Activated naive CD8-positive, alpha-beta T cell treated with anti-CD3 and anti-CD28 coated beads for 36 hours (primary cell): Measurements from ENCODE around the gene PSMG4. TPM values are rescaled to one million over a fixed set of nuclear protein-coding genes. Genes with fewer than 3 reads are reported as not detected.
"Not testable (repeated sequence)": the region's sequence is repeated elsewhere in the genome, so short reads cannot be mapped to it uniquely, and the experiment has no call there.

ENCODE experiments used
- DNase-seq: peaks from one replicate; pipeline ENCODE4 v3.0.0; 2021
- H3K27ac Mint-ChIP-seq: one replicate; pipeline ENCODE4 v1.8.0; 2022; ENCODE audit warnings: mild to moderate bottlenecking, moderate library complexity, mixed read lengths
- H3K27me3 Mint-ChIP-seq: one replicate; pipeline ENCODE4 v1.8.0; 2022; ENCODE audit warnings: mild to moderate bottlenecking, mixed read lengths
- H3K36me3 Mint-ChIP-seq: one replicate; pipeline ENCODE4 v1.8.0; 2021; ENCODE audit warnings: mild to moderate bottlenecking, mixed read lengths
- H3K4me1 Mint-ChIP-seq: one replicate; pipeline ENCODE4 v1.8.0; 2021; ENCODE audit warnings: mixed read lengths
- H3K4me3 Mint-ChIP-seq: one replicate; pipeline ENCODE4 v1.8.0; 2022; ENCODE audit warnings: mild to moderate bottlenecking, moderate library complexity, mixed read lengths
- H3K9me3 Mint-ChIP-seq: one replicate; pipeline ENCODE4 v1.8.0; 2022; ENCODE audit warnings: mixed read lengths
- total RNA-seq, 2 experiments: library from RNA; stranded (reverse); gene quantifications; one replicate each; pipeline ENCODE4 v1.2.3, GENCODE V29; 2021

Gene PSMG4
- total RNA-seq, 2 experiments from 2014 or later: 36.4 to 38.1 TPM

- Mint-ChIP-seq H3K27ac (no peak overlapping the region), H3K4me3 (no peak overlapping the region), H3K27me3 (peaks cover 67% of the 10 kb centered on the region), H3K9me3 (no peaks in the 10 kb centered on the region), H3K36me3 (no peaks in the 10 kb centered on the region), H3K4me1 (no peaks in the 10 kb centered on the region)
- no peak for DNase-seq
Measured at GRCh38 chr6:3237761-3238662, 20.7 kb upstream of the PSMG4 start.

- H3K36me3 Mint-ChIP-seq: no peaks in the 10 kb centered on the region
Measured at GRCh38 chr6:3239110-3239830, 19.5 kb upstream of the PSMG4 start.

GRCh38 chr6:3240595-3240994, 18.2 kb upstream of the PSMG4 start:
- Mint-ChIP-seq H3K36me3 (no peaks in the 10 kb centered on the region), H3K4me3 (no peak overlapping the region), H3K4me1 (no peaks in the 10 kb centered on the region), H3K27me3 (peaks cover 47% of the 10 kb centered on the region), H3K9me3 (no peaks in the 10 kb centered on the region), H3K27ac (no peak overlapping the region)
- no peak for DNase-seq

More at GRCh38 chr6:3239110-3239830, 19.5 kb upstream of the PSMG4 start:
- no peak overlapping the region for H3K4me3 Mint-ChIP-seq
- H3K9me3 Mint-ChIP-seq: no peaks in the 10 kb centered on the region
- DNase-seq: no peak
- H3K27ac Mint-ChIP-seq: no peak overlapping the region
- H3K27me3 Mint-ChIP-seq: peaks cover 59% of the 10 kb centered on the region
- no peaks in the 10 kb centered on the region for H3K4me1 Mint-ChIP-seq

- not testable (repeated sequence) for H3K36me3 Mint-ChIP-seq, H3K4me1 Mint-ChIP-seq, H3K9me3 Mint-ChIP-seq, DNase-seq, H3K4me3 Mint-ChIP-seq, H3K27ac Mint-ChIP-seq
- H3K27me3 Mint-ChIP-seq: peaks cover 36% of the 10 kb centered on the region
Measured at GRCh38 chr6:3241745-3242144, 17.0 kb upstream of the PSMG4 start.

GRCh38 chr6:3242768-3243167, 16.0 kb upstream of the PSMG4 start:
- H3K9me3 Mint-ChIP-seq: no peaks in the 10 kb centered on the region
- H3K27me3 Mint-ChIP-seq: peaks cover 36% of the 10 kb centered on the region
- no peaks in the 10 kb centered on the region for H3K36me3 Mint-ChIP-seq
- DNase-seq: no peak
- H3K4me1 Mint-ChIP-seq: no peaks in the 10 kb centered on the region
- no peak overlapping the region for H3K27ac Mint-ChIP-seq
- no peak overlapping the region for H3K4me3 Mint-ChIP-seq

GRCh38 chr6:3244003-3244831, 14.5 kb upstream of the PSMG4 start:
- H3K27me3 Mint-ChIP-seq: peaks cover 36% of the 10 kb centered on the region
- H3K36me3 Mint-ChIP-seq: no peaks in the 10 kb centered on the region

GRCh38 chr6:3244832-3245161, 13.9 kb upstream of the PSMG4 start:
- DNase-seq, H3K4me3 Mint-ChIP-seq, H3K36me3 Mint-ChIP-seq, H3K27ac Mint-ChIP-seq, H3K4me1 Mint-ChIP-seq, H3K9me3 Mint-ChIP-seq: not testable (repeated sequence)
- H3K27me3 Mint-ChIP-seq: peaks cover 36% of the 10 kb centered on the region

More at GRCh38 chr6:3244003-3244831, 14.5 kb upstream of the PSMG4 start:
- H3K4me1 Mint-ChIP-seq: peaks cover 3% of the 10 kb centered on the region
- DNase-seq: no peak
- no peak overlapping the region for H3K4me3 Mint-ChIP-seq
- no peaks in the 10 kb centered on the region for H3K9me3 Mint-ChIP-seq
- no peak overlapping the region for H3K27ac Mint-ChIP-seq

GRCh38 chr6:3245216-3245615, 13.5 kb upstream of the PSMG4 start:
- no peak for DNase-seq
- H3K27ac Mint-ChIP-seq: no peak overlapping the region
- H3K4me3 Mint-ChIP-seq: no peak overlapping the region
- peaks cover 3% of the 10 kb centered on the region for H3K4me1 Mint-ChIP-seq
- H3K27me3 Mint-ChIP-seq: peaks cover 36% of the 10 kb centered on the region
- no peaks in the 10 kb centered on the region for H3K36me3 Mint-ChIP-seq
- H3K9me3 Mint-ChIP-seq: no peaks in the 10 kb centered on the region

GRCh38 chr6:3247255-3248146, 11.2 kb upstream of the PSMG4 start:
- Mint-ChIP-seq H3K27me3 (peaks cover 44% of the 10 kb centered on the region), H3K9me3 (no peaks in the 10 kb centered on the region), H3K4me1 (peaks cover 7% of the 10 kb centered on the region), H3K4me3 (no peak overlapping the region), H3K36me3 (no peaks in the 10 kb centered on the region), H3K27ac (no peak overlapping the region)
- no peak for DNase-seq

- H3K27ac Mint-ChIP-seq: no peak overlapping the region
- H3K36me3 Mint-ChIP-seq: no peaks in the 10 kb centered on the region
- DNase-seq: no peak
- peaks cover 4% of the 10 kb centered on the region for H3K9me3 Mint-ChIP-seq
- no peak overlapping the region for H3K4me3 Mint-ChIP-seq
- H3K27me3 Mint-ChIP-seq: peaks cover 38% of the 10 kb centered on the region
- peaks cover 7% of the 10 kb centered on the region for H3K4me1 Mint-ChIP-seq
Measured at GRCh38 chr6:3249821-3250220, 8.9 kb upstream of the PSMG4 start.

- H3K36me3 Mint-ChIP-seq: no peaks in the 10 kb centered on the region
- no peak overlapping the region for H3K4me3 Mint-ChIP-seq
- no peak for DNase-seq
- peaks cover 38% of the 10 kb centered on the region for H3K27me3 Mint-ChIP-seq
- H3K9me3 Mint-ChIP-seq: peaks cover 4% of the 10 kb centered on the region
- H3K4me1 Mint-ChIP-seq: peaks cover 7% of the 10 kb centered on the region
- H3K27ac Mint-ChIP-seq: no peak overlapping the region
Measured at GRCh38 chr6:3250231-3250675, 8.5 kb upstream of the PSMG4 start.

- H3K4me3 Mint-ChIP-seq: no peak overlapping the region
- H3K27ac Mint-ChIP-seq: no peak overlapping the region
- H3K27me3 Mint-ChIP-seq: peaks cover 38% of the 10 kb centered on the region
- no peaks in the 10 kb centered on the region for H3K36me3 Mint-ChIP-seq
- DNase-seq: peak; percentile 78
- peaks cover 4% of the 10 kb centered on the region for H3K9me3 Mint-ChIP-seq
- peaks cover 7% of the 10 kb centered on the region for H3K4me1 Mint-ChIP-seq
Measured at GRCh38 chr6:3251462-3252314, 7.1 kb upstream of the PSMG4 start.

- peaks cover 7% of the 10 kb centered on the region for H3K4me1 Mint-ChIP-seq
- H3K4me3 Mint-ChIP-seq: no peak overlapping the region
- DNase-seq: no peak
- H3K27ac Mint-ChIP-seq: no peak overlapping the region
- peaks cover 4% of the 10 kb centered on the region for H3K9me3 Mint-ChIP-seq
- H3K27me3 Mint-ChIP-seq: peaks cover 35% of the 10 kb centered on the region
- no peaks in the 10 kb centered on the region for H3K36me3 Mint-ChIP-seq
Measured at GRCh38 chr6:3252369-3252768, 6.4 kb upstream of the PSMG4 start.
